OCI-M2 (cell line): ENCODE results near the gene SULT1C2.
"Not testable (repeated sequence)": the region's sequence is repeated elsewhere in the genome, so short reads cannot be mapped to it uniquely, and the experiment has no call there.

ENCODE experiments used
- DNase-seq: peaks from one replicate; lab custom pipeline; 2025; ENCODE audit not compliant: unreplicated experiment; lab: John Stamatoyannopoulos, UW

The SULT1C2 gene

GRCh38 chr2:108288534-108289106, at the start of gene SULT1C2:
Gene SULT1C2 (plus strand): TSS chr2:108288895. CDS start chr2:108293668, 4,773 bp downstream.
- no peak for DNase-seq

GRCh38 chr2:108239786-108240185, 48.9 kb upstream of the SULT1C2 start, which contains the start of gene SULT1C3:
Gene SULT1C3 (plus strand): TSS chr2:108239968. CDS start chr2:108247195, 7,227 bp downstream.
- DNase-seq = no peak

- no peak for DNase-seq
Measured at GRCh38 chr2:108240966-108241365, 47.7 kb upstream of the SULT1C2 start.

GRCh38 chr2:108243566-108243965, 45.1 kb upstream of the SULT1C2 start:
- no peak for DNase-seq

GRCh38 chr2:108244667-108245414, 43.9 kb upstream of the SULT1C2 start:
- DNase-seq = no peak

- no peak for DNase-seq
Measured at GRCh38 chr2:108253106-108253505, 35.6 kb upstream of the SULT1C2 start.

- no peak for DNase-seq
Measured at GRCh38 chr2:108257757-108258331, 30.9 kb upstream of the SULT1C2 start.

- no peak for DNase-seq
Measured at GRCh38 chr2:108260773-108261172, 27.9 kb upstream of the SULT1C2 start.

- no peak for DNase-seq
Measured at GRCh38 chr2:108262036-108262435, 26.7 kb upstream of the SULT1C2 start.

- no peak for DNase-seq
Measured at GRCh38 chr2:108263401-108263800, 25.3 kb upstream of the SULT1C2 start.

- DNase-seq = no peak
Measured at GRCh38 chr2:108266218-108266617, 22.5 kb upstream of the SULT1C2 start.

- DNase-seq = no peak
Measured at GRCh38 chr2:108267101-108267500, 21.6 kb upstream of the SULT1C2 start.

GRCh38 chr2:108268001-108268400, 20.7 kb upstream of the SULT1C2 start:
- no peak for DNase-seq

GRCh38 chr2:108270346-108270745, 18.3 kb upstream of the SULT1C2 start:
- DNase-seq = no peak

GRCh38 chr2:108270768-108271506, 17.8 kb upstream of the SULT1C2 start:
- DNase-seq = no peak

GRCh38 chr2:108271691-108272253, 16.9 kb upstream of the SULT1C2 start:
- DNase-seq = no peak

GRCh38 chr2:108278631-108279030, 10.1 kb upstream of the SULT1C2 start:
- DNase-seq = no peak

GRCh38 chr2:108279468-108279867, 9.2 kb upstream of the SULT1C2 start:
- no peak for DNase-seq

- no peak for DNase-seq
Measured at GRCh38 chr2:108280466-108280865, 8.2 kb upstream of the SULT1C2 start.

- not testable (repeated sequence) for DNase-seq
Measured at GRCh38 chr2:108284566-108284965, 4.1 kb upstream of the SULT1C2 start.

GRCh38 chr2:108285616-108286015, 3.1 kb upstream of the SULT1C2 start:
- DNase-seq = no peak
